Measurements from ENCODE around the gene DLG1.
"Not testable (repeated sequence)": the region's sequence is repeated elsewhere in the genome, so short reads cannot be mapped to it uniquely, and the experiment has no call there.

Gene DLG1

GRCh38 chr3:197286678-197287077 lies 11.7 kb downstream of the DLG1 start:
- no peak for DNase-seq (ENCODE audit: low spot score)

DNA sequence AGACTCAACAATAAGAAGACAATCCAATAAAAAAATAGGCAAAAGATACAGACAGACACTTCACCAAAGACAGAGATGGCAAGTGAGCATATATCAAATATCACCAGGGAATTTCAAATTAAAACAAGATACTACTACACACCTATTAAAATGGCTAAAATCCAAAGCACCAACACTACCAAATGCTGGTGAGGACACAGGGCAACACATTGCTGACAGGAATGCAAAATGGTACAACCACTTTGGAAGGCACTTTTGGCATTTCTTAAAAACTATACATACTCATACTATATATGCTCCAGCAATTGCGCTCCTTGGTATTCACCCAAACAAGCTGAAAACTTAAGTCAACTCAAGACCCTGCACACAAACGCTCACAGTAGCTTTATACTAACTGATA lies 12.9 kb downstream of the DLG1 start:
- no peak for DNase-seq (ENCODE audit: low spot score)

- no peak for DNase-seq (ENCODE audit: low spot score)
These were observed 15.4 kb downstream of the DLG1 start for GRCh38 chr3:197283045-197283444.

GRCh38 chr3:197281849-197282248 lies 16.6 kb downstream of the DLG1 start:
- no peak for DNase-seq (ENCODE audit: low spot score)

DNA sequence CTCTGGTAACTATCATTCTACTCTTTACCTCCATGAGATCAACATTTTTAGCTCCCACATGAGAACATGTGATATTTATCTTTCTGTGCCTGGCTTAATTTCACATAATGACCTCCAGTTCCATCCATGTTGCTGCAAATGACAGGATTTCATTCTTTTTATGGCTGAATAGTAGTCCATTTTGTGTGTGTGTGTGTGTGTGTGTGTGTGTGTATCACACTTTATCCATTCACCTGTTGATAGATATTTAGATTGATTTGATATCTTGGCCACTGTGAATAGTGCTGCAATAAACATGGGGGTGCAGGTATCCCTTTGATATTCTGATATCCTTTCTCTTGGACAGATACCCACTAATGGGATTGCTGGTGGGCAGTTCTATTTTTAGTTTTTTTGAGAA lies 18.3 kb downstream of the DLG1 start:
- DNase-seq (ENCODE audit: low spot score): no peak

- DNase-seq (ENCODE audit: low spot score): no peak
These were observed 19.5 kb downstream of the DLG1 start for GRCh38 chr3:197278933-197279332.

DNA sequence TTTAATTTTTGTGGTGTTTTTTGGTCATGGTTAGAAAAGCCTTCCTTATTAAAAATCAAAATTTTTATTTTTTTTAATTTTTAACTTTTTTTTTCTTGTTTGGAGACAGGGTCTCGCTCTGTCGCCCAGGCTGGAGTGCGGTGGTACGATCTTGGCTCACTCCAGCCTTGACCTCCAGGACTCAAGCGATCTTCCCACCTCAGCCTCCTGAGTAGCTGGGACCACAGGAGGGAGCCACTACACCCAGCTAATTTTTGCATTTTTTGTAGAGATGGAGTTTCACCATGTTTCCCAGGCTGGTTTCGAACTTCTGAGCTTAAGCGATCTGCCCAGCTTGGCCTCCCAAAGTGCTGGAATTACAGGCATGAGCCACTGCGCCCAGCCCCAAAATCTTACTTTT lies 21.6 kb downstream of the DLG1 start:
- not testable (repeated sequence) for DNase-seq (ENCODE audit: low spot score)

DNA sequence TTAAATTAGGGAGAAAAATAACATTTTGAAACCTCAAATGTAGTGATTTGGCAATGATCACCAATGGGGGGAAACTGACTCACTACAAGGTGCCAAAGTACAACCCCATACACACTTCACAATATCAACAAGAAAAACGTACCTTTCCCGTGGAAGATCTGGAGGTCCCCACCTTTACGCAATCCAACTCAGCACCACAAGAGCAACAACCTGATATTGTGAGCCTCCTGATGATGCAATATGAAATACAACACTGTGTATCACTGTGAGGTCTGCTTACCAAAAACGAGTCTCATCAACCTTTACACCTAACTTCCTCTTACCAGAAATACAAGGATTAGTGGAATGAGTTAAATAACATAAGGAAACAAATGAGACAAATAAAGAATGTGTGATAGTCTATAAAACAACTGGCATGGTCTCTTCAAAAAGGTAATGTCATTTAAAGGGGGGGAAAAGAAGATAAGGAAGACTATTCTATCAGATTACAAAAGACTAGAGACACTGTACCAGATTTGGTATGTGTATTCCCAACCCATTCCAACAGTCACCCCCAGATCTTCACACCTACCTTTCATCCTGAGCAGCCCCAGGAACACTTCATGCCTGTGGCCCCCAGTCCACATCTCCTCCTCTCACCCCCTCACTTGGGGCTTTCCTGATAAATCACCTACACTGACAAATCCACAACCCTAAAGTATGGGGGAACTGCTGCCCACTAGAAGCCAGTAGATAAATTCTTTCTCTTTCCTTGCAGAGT lies 27.7 kb downstream of the DLG1 start:
- DNase-seq (ENCODE audit: low spot score): peak; percentile 18

DNA sequence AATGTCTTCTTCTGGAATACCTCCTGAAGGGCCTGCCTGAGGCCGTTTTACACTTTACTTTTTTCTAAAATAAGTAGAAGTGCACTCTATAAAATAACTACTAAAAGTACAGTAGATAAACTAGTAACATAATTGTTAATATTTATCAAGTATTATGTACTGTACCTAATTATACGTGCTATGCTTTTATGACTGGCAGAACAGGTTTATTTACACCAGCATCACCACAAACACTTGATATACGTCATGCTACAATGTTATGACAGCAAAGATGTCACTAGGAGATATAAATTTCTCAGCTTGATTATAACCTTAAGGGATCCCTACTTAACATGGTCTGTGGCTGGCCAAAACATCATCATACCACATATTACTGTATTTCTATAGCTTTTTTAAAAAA lies 29.4 kb downstream of the DLG1 start:
- DNase-seq (ENCODE audit: low spot score): no peak

- DNase-seq (ENCODE audit: low spot score): no peak
These were observed 30.1 kb downstream of the DLG1 start for GRCh38 chr3:197268294-197268693.

GRCh38 chr3:197266331-197266730 lies 32.1 kb downstream of the DLG1 start:
- DNase-seq (ENCODE audit: low spot score): no peak

DNA sequence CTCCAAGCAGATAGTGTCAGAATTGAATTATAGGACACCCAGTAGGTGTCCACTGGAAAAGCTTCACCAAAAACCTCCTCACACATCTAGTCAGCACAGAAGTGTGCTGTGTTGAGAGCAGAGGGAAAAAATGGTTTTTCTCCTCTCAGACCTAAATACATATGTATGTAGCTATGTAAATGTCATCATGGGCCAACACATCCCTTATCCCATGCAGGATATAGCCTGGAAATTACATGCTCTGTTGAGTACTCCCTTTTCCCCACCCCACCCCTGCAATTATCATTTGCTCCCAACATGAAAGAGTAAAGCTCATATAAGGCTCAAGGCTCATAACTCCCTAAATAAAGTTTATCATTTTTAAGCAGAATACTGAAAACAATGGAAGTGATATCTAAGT lies 35.7 kb downstream of the DLG1 start:
- no peak for DNase-seq (ENCODE audit: low spot score)

- DNase-seq (ENCODE audit: low spot score): no peak
These were observed 37.3 kb downstream of the DLG1 start for GRCh38 chr3:197261164-197261509.

- no peak for DNase-seq (ENCODE audit: low spot score)
These were observed 37.8 kb downstream of the DLG1 start for GRCh38 chr3:197260491-197261163.

GRCh38 chr3:197259096-197259495 lies 39.3 kb downstream of the DLG1 start:
- no peak for DNase-seq (ENCODE audit: low spot score)

DNA sequence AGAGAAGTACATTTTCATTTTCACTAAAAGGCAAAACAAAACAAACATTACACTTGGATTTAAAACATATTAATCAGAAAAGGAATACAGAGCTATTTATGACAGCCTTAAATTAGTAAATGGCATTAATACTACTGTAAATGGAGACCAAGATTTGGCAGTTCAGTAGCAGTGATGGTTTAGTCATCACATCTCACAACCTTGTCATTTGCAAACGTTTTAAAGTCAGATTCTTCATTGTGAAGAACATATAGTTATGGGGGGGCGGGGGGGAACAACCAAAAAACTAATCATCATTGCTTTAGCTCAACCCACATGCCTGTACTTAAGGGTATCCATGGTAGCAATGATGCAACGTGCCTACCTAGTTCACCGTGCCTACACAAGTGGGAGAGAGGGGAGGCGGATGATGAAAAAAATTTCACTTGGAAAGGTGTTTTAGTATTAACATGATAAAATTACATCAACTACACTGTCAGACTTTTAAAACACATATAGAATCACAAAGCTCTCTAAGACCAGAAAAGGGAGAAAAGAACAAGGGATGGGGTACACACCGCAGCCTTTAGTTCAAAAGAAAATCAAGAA lies 40.1 kb downstream of the DLG1 start:
- DNase-seq (ENCODE audit: low spot score): no peak

- no peak for DNase-seq (ENCODE audit: low spot score)
These were observed 40.7 kb downstream of the DLG1 start for GRCh38 chr3:197257711-197258110.

DNA sequence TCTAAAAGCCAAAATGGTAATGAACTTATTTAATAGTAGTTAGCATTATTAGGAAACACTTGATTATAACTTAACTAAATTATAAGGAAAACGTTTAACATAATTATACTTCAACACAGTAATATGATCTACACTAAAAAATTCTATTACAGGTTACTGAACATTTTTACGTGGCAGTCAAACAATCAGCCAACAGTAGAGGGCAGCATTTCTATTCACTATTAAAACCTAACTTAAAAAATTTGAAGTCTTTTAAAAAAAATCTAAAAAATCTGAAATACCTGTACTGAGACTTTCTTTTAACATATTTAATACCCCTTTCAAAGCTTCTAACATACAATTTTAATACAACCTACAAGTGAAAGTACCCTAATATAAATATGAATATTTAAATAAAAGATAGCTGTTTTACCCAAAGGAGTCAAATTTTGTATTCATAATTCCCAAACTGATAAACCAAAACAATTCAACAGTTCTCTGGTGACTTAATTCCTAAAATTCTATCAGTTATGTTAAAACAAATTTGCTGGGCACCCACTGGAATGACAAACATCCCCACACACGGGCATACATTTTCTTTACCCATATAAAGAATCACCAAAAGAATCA lies 41.5 kb downstream of the DLG1 start:
- DNase-seq (ENCODE audit: low spot score): no peak

DNA sequence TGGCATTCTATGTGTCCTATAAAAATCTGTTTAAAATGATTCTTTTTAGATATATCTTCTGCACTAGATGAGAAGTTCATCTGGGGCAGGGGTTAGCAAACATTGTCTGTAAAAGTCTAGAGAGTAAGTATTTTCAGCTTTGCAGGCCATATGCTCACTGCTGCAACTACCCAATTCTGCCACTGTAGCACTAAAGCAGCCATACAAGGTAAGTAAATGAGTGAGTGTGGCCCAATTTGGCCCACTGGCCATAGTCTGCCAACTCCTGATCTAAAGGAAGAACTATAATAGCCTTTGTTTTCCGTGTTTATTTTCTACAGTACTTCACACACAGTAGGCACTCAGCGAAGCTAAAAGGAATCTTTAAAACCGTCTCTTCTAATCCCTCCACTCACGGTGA lies 42.3 kb downstream of the DLG1 start:
- DNase-seq (ENCODE audit: low spot score): no peak

DNA sequence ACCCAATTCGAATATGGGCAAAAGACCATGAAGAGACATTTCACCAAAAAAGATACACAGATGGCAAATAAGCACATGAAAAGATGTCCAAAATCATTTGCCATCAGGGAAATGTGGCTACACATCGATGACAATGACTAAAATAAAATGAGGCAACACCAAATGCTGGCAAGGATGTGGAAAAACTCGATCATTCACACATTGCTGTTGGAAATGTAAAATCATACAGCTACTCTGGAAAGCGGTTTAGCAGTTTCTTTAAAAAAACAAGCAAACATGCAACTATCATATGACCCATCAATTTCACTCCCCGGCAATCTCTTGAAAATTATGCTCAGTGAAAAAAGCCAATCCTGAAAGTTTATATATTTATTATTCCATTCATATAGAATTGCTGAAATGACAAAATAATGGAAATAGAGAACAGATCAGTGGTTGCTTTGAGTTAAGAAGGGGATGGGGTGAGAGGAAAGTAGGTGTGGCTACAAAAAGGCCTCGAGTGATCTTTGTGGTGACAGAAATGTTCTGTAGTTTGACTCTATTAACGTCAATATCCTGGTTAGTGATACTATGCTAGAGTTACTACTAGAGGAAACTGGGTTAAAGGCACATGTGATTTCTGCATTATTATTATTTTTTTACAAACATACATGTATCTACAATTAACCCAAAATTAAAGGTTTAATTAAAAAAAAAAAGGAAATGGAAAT lies 45.0 kb downstream of the DLG1 start:
- no peak for DNase-seq (ENCODE audit: low spot score)

GRCh38 chr3:197249542-197249941 lies 48.9 kb downstream of the DLG1 start:
- no peak for DNase-seq (ENCODE audit: low spot score)

GRCh38 chr3:197248341-197248740 lies 50.1 kb downstream of the DLG1 start:
- no peak for DNase-seq (ENCODE audit: low spot score)

DNA sequence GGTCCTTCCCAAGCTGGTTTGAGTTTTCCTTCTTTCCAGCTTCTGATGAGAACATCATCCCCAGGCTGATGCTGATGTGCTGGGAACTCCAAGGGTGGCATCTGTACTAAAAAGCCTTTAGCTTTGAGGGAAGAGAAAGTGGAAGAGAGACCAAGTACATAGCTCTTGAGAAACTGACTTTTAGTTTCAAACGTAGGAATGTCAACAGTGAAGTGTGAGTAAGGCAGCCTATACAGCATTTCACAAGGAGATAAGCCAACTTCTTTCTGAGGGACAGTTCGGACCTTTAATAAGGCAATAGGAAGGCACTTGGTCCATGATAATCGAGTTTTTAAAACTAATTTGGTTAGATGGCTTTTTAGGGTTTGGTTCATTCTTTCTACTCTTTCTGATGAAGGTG lies 53.7 kb downstream of the DLG1 start:
- DNase-seq (ENCODE audit: low spot score): no peak
